ENCODE results near the gene FAM25C.
"Not testable (repeated sequence)": the region's sequence is repeated elsewhere in the genome, so short reads cannot be mapped to it uniquely, and the experiment has no call there.

The FAM25C gene

DNA sequence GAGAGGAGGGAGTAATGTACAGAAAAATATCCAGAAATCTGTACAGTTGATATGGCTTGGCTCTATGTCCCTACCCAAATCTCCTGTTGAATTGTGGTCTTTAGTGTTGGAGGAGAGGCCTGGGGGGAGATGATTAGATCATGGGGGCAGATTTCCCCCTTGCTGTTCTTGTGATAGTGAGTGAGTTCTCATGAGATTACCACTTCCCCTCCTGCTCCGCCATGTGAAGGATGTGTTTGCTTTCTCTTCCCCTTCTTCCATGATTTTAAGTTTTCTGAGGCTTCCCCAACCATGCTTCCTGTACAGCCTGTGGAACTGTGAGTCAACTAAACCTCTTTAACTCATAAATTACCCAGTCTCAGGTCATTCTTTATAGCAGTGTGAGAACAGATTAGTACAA is 52.2 kb downstream of the FAM25C start:
- DNase-seq, result not testable (repeated sequence)
